ENCODE results near the gene ZIC5.

GRCh38 chr13:99949679-99950413 is 21.7 kb downstream of the ZIC5 start:
- no peak for TF ChIP-seq CTCF (IDR thresholded peaks at IDR 0.05)
- no peak for TF ChIP-seq POLR2AphosphoS5 (IDR thresholded peaks at IDR 0.05)
- no peak for TF ChIP-seq POLR2A (IDR thresholded peaks at IDR 0.05)

All from prostate gland (tissue), 2 donors.